Mesendoderm (in vitro differentiated cells): ENCODE results near the gene SSTR5.

Experiments used
- DNase-seq: peaks from one replicate; pipeline ENCODE4 v3.0.0; 2013
- H2AK5ac ChIP-seq: 2 replicates; pipeline ENCODE4 v1.6.1; 2013; ENCODE audit warnings: low read length, inconsistent platforms
- H2BK120ac ChIP-seq: 2 replicates; pipeline ENCODE4 v1.6.1; 2013; ENCODE audit warnings: low read depth, mild to moderate bottlenecking, low read length, moderate library complexity, mixed read lengths
- H2BK15ac ChIP-seq: replicated peaks from 2 replicates; pipeline ENCODE4 v1.6.1; 2013; ENCODE audit warnings: low read depth, mild to moderate bottlenecking, moderate library complexity
- H2BK5ac ChIP-seq: 2 replicates; pipeline ENCODE4 v1.6.1; 2013; ENCODE audit warnings: low read length, inconsistent platforms
- H3K18ac ChIP-seq: 2 replicates; pipeline ENCODE4 v1.6.1; 2013; ENCODE audit warnings: mild to moderate bottlenecking, low read length, mixed read lengths
- H3K23ac ChIP-seq: one replicate; pipeline ENCODE4 v1.6.1; 2013; ENCODE audit warnings: low read length
- H3K27ac ChIP-seq: 2 replicates; pipeline ENCODE4 v1.5.1; 2013; ENCODE audit warnings: low read depth, mild to moderate bottlenecking, inconsistent platforms, low read length, moderate library complexity
- H3K27me3 ChIP-seq: 2 replicates; pipeline ENCODE4 v1.6.1; 2013; ENCODE audit warnings: low read length, control low read depth, mild to moderate bottlenecking, inconsistent platforms; ENCODE audit not compliant: insufficient read depth, poor library complexity
- H3K36me3 ChIP-seq: 2 replicates; pipeline ENCODE4 v1.6.1; 2013; ENCODE audit warnings: low read length, inconsistent platforms; ENCODE audit not compliant: control insufficient read depth, insufficient read depth
- H3K4ac ChIP-seq: one replicate; pipeline ENCODE4 v1.6.1; 2013; ENCODE audit warnings: low read depth, mild to moderate bottlenecking, low read length, moderate library complexity
- H3K4me1 ChIP-seq: 2 replicates; pipeline ENCODE4 v1.6.1; 2013; ENCODE audit warnings: low read depth, low read length, inconsistent platforms; ENCODE audit not compliant: control insufficient read depth
- H3K4me2 ChIP-seq: 2 replicates; pipeline ENCODE4 v1.6.1; 2013; ENCODE audit warnings: low read length
- H3K4me3 ChIP-seq: 2 replicates; pipeline ENCODE4 v1.5.1; 2013; ENCODE audit warnings: mild to moderate bottlenecking, low read length
- H3K56ac ChIP-seq: one replicate; pipeline ENCODE4 v1.6.1; 2013; ENCODE audit warnings: low read length
- H3K79me1 ChIP-seq: 2 replicates; pipeline ENCODE4 v1.6.1; 2013; ENCODE audit warnings: low read length, inconsistent platforms
- H3K79me2 ChIP-seq: 2 replicates; pipeline ENCODE4 v1.6.1; 2013; ENCODE audit warnings: mild to moderate bottlenecking, low read length; ENCODE audit not compliant: control insufficient read depth, insufficient read depth
- H3K9ac ChIP-seq: 2 replicates; pipeline ENCODE4 v1.6.1; 2013; ENCODE audit warnings: low read length, inconsistent platforms
- H4K5ac ChIP-seq: one replicate; pipeline ENCODE4 v1.6.1; 2013; ENCODE audit warnings: low read length
- H4K8ac ChIP-seq: one replicate; pipeline ENCODE4 v1.6.1; 2013; ENCODE audit warnings: low read depth, mild to moderate bottlenecking, control low read depth, low read length, moderate library complexity
- WGBS: extraction: QIAGEN DNeasy Blood & Tissue Kit; methylation state at CpG from one replicate; pipeline ENCODE4 v1.1.7; 2013; ENCODE audit warnings: low lambda C conversion rate, missing lambda C conversion rate; ENCODE audit not compliant: insufficient coverage; ENCODE audit errors: extremely low coverage; 5-methylcytosine and 5-hydroxymethylcytosine counted together

Gene SSTR5

DNA sequence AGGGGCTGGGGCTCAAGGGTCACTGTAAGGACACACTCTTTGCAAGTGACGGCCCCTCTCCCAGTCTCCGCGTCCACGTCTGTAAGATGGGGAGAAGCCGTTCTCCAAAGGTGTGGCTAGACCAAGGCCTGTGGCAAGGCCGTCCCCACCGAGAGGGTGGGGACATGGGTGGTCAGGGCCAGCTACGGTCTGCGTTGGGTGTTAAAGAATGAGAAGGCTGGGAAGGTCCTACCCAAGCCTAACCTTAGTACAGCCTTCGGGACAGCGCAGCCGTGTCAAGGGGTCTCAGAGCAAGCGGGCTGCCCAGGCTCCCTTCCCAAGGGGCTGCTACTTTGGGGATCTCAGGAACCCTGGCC is 21.6 kb downstream of the SSTR5 start:
- no CpG with 5 or more reads among the region's 13 CpGs for WGBS
- no peak overlapping the region for H3K27ac ChIP-seq

GRCh38 chr16:1094601-1095449 is 22.3 kb downstream of the SSTR5 start:
- no peak overlapping the region for H3K4ac ChIP-seq
- no peak overlapping the region for H3K56ac ChIP-seq
- no peaks in the 10 kb centered on the region for H3K79me2 ChIP-seq
- H4K5ac ChIP-seq = no peak overlapping the region
- H3K79me1 ChIP-seq = no peaks in the 10 kb centered on the region
- H3K4me3 ChIP-seq = no peak overlapping the region
- no peak overlapping the region for H3K23ac ChIP-seq
- H2BK120ac ChIP-seq = no peak overlapping the region
- H4K8ac ChIP-seq = no peak overlapping the region
- no peak overlapping the region for H3K27ac ChIP-seq
- no peak overlapping the region for H3K18ac ChIP-seq
- peaks cover 2% of the 10 kb centered on the region for H3K4me1 ChIP-seq
- no peak overlapping the region for H3K9ac ChIP-seq
- H3K27me3 ChIP-seq = no peaks in the 10 kb centered on the region
- H2BK5ac ChIP-seq = no peak overlapping the region
- H3K4me2 ChIP-seq = no peak overlapping the region
- no peak overlapping the region for H2AK5ac ChIP-seq
- no peaks in the 10 kb centered on the region for H3K36me3 ChIP-seq
- no peak for DNase-seq
- H2BK15ac ChIP-seq = no peak overlapping the region
- WGBS = no CpG with 5 or more reads among the region's 29 CpGs

More for the DNA sequence above, 21.6 kb downstream of the SSTR5 start:
- H2AK5ac ChIP-seq = no peak overlapping the region
- no peak overlapping the region for H3K56ac ChIP-seq
- H3K4me3 ChIP-seq = no peak overlapping the region
- H2BK120ac ChIP-seq = no peak overlapping the region
- no peak overlapping the region for H3K9ac ChIP-seq
- no peak overlapping the region for H3K23ac ChIP-seq
- peaks cover 2% of the 10 kb centered on the region for H3K4me1 ChIP-seq
- no peak overlapping the region for H4K8ac ChIP-seq
- H3K4me2 ChIP-seq = no peak overlapping the region
- H3K36me3 ChIP-seq = no peaks in the 10 kb centered on the region
- no peak overlapping the region for H2BK15ac ChIP-seq
- no peaks in the 10 kb centered on the region for H3K27me3 ChIP-seq
- H2BK5ac ChIP-seq = no peak overlapping the region
- no peak overlapping the region for H4K5ac ChIP-seq
- no peak overlapping the region for H3K4ac ChIP-seq
- no peak overlapping the region for H3K18ac ChIP-seq
- DNase-seq = no peak
- no peaks in the 10 kb centered on the region for H3K79me2 ChIP-seq
- H3K79me1 ChIP-seq = no peaks in the 10 kb centered on the region

DNA sequence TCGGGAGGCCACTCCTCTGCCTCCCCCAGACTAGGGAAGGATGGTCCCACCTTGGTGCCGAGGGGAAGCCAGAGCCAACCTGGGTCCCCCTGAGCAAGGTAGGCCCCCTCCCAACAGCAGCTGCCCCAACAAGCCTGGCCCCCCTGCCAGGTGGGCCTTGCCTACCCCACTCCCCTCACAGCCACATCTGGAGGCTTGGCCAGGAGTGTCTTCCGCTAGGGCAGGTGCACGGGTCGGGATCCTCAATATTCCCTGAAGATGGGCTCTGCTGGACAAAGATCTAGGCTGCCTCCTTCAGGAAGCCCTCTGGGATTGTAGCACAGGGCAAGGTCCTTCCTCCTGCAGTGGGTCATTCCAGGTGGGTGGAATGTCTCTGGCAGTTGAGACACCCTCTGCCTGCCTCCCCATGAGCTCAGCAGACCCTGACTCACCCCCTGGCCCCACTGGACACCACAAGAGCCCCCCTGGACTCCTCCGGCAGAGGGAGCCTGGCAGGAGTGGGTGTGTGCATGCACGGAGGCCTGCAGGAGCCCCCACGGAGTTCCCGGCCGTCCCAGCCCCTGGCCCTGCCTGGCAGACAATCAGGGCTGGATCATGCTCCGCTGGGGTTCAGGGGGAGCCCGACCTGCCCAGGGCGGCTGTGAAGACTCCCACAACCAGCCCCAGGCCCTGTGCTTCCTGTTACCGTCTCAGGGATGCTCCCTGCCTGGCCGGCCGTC is 23.1 kb downstream of the SSTR5 start:
- Histone ChIP-seq H3K4me1 (peaks cover 2% of the 10 kb centered on the region), H2AK5ac (no peak overlapping the region), H3K27ac (no peak overlapping the region), H4K5ac (no peak overlapping the region), H2BK5ac (no peak overlapping the region), H3K23ac (no peak overlapping the region), H3K56ac (no peak overlapping the region), H3K27me3 (no peaks in the 10 kb centered on the region), H2BK15ac (no peak overlapping the region), H3K4ac (no peak overlapping the region), H3K18ac (no peak overlapping the region), H3K79me1 (no peaks in the 10 kb centered on the region), H3K4me2 (no peak overlapping the region), H2BK120ac (no peak overlapping the region), H3K9ac (no peak overlapping the region), H3K79me2 (no peaks in the 10 kb centered on the region), H3K36me3 (no peaks in the 10 kb centered on the region), H3K4me3 (no peak overlapping the region), H4K8ac (no peak overlapping the region)
- DNase-seq = no peak
- WGBS = no CpG with 5 or more reads among the region's 16 CpGs

DNA sequence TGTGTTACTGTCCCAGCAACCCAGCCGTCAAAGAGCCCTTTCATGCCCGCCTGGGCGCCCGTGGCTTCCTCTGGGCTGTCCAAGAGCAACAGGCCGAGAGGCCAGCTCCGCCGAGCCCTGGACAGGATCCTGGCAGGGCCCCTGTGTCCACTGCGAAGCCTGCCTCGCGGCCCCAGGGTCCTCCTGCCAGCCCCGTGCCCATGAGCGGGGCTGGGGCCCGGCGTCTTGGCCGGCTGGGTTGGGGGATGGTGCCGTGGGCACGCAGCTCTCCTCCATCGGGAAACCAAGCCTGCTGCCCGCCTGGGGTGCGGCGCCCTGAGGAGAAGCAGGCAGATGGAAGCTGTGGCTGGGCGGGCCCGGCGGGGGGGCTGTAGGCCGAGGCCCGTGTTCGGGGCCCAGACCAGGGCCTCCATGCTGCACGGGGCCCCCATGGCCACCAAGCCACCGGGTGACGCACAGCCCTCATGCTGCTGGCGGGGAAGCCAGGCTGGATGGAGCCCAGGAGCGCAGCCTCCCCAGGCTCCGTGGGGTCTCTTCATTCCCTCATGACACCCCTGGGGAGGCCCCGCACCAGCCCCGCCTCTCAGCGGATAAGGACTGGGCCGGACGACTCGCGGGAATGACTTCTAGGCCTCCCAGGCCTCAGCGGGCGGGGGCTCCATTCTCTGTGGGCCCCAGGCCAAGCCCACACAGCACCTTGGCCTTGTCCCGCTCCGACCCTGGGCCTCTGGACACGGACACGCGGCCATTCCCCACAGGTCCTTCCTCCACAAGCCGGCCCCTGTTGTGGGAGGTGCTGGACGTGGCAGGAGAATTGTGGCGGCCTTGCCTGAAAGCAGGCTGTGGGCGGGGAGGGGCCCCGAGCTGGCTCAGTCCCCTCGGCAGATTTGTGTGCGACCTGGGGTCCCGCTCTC is 23.9 kb downstream of the SSTR5 start, which contains the start of gene C1QTNF8:
Gene C1QTNF8, minus strand, starts transcription at position 76 of the 914 bp plus-strand sequence. CDS start 1,322 bp downstream, outside the sequence.
- Histone ChIP-seq H3K18ac (no peak within 1 kb of the TSS), H2AK5ac (no peak within 1 kb of the TSS), H2BK5ac (no peak within 1 kb of the TSS), H2BK15ac (no peak within 1 kb of the TSS), H4K8ac (no peak within 1 kb of the TSS), H3K56ac (no peak within 1 kb of the TSS), H3K9ac (no peak within 1 kb of the TSS), H3K4ac (no peak within 1 kb of the TSS), H3K27me3 (no peaks in the 10 kb centered on the region), H3K36me3 (no peaks in the 10 kb centered on the region), H3K79me2 (no peaks in the 10 kb centered on the region), H3K79me1 (no peaks in the 10 kb centered on the region), H3K4me3 (no peak within 1 kb of the TSS), H3K4me2 (no peak within 1 kb of the TSS), H3K23ac (no peak within 1 kb of the TSS), H2BK120ac (no peak within 1 kb of the TSS), H4K5ac (no peak within 1 kb of the TSS), H3K4me1 (no peaks in the 10 kb centered on the region), H3K27ac (no peak within 1 kb of the TSS)
- no CpG with 5 or more reads among the region's 55 CpGs for WGBS
- no peak for DNase-seq

- DNase-seq = no peak
- Histone ChIP-seq H4K5ac (no peak overlapping the region), H3K36me3 (no peaks in the 10 kb centered on the region), H3K4me3 (no peak overlapping the region), H3K18ac (no peak overlapping the region), H3K9ac (no peak overlapping the region), H3K23ac (no peak overlapping the region), H2BK15ac (no peak overlapping the region), H3K27me3 (no peaks in the 10 kb centered on the region), H4K8ac (no peak overlapping the region), H2BK5ac (no peak overlapping the region), H3K56ac (no peak overlapping the region), H3K79me1 (no peaks in the 10 kb centered on the region), H3K79me2 (no peaks in the 10 kb centered on the region), H3K4me2 (no peak overlapping the region), H3K4ac (no peak overlapping the region), H2AK5ac (no peak overlapping the region), H3K4me1 (no peaks in the 10 kb centered on the region), H3K27ac (no peak overlapping the region), H2BK120ac (no peak overlapping the region)
- WGBS = no CpG with 5 or more reads among the region's 18 CpGs
Observed at GRCh38 chr16:1097156-1097555, 24.6 kb downstream of the SSTR5 start.
